SW 1271 (cell line): ENCODE results near the gene DEAF1.

Experiments used
- DNase-seq, 2 experiments: peaks; one replicate each; lab custom pipeline; 2025; lab: John Stamatoyannopoulos, UW

Gene DEAF1

GRCh38 chr11:643849-644738, 50.9 kb downstream of the DEAF1 start:
- no peak for DNase-seq

DNA sequence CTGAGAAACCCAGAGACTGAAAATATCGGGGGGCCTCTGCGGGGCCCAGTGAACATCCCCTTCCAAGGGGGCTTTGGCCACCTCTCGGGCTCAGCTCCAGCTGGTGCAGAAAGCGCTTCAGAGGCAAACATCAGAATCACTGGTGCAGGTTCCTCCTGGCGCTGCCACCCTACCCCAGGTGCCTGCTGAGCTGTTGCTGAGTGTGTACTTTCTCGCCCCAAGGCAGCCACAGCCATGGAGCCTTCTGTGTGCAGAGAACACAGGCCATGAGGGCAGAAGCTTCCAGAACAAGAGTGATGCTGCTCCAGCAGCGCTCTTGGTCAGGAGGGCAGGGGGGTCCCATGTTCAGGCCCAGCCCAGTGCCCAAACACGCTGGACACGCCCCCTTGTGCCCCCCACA, 51.7 kb downstream of the DEAF1 start:
- no peak for DNase-seq

DNA sequence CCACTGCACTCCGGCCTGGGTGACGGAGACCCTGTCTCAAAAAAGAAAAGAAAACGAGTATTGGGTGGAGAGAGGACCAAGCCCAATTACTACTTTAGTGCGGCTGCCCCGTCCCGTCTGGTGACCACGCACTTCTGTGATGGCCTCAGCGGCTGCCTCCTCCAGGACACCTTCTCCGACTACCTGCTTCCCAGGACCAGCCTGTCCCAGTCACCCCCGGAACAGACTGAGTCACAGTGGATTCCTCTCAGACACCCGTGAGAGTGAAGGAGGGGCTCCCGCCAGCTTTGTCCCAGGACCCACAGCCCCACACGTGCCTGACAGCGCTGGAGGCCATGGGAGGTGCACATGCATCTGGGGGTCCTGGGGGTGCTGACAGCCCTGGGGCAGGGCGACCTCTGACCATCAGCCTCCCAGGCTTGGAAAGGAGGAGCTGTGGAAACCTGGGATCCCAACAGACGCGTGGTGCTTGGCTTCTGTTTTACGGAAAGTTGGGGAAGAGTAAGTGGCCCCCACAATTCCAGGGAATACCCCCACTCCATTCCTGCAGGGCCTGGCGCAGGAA, 53.1 kb downstream of the DEAF1 start:
- DNase-seq = no peak

GRCh38 chr11:640021-640706, 54.9 kb downstream of the DEAF1 start:
- no peak for DNase-seq

DNA sequence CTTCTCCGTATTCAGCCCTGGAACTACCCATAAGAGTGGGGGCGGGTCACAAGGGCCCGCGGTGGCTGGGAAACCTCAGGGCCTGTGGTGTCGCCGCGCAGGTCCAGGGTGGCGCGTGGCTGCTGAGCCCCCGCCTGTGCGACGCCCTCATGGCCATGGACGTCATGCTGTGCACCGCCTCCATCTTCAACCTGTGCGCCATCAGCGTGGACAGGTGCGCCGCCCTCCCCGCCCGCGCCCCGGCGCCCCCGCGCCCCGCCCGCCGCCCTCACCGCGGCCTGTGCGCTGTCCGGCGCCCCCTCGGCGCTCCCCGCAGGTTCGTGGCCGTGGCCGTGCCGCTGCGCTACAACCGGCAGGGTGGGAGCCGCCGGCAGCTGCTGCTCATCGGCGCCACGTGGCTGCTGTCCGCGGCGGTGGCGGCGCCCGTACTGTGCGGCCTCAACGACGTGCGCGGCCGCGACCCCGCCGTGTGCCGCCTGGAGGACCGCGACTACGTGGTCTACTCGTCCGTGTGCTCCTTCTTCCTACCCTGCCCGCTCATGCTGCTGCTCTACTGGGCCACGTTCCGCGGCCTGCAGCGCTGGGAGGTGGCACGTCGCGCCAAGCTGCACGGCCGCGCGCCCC, 55.6 kb downstream of the DEAF1 start:
- no peak for DNase-seq

- DNase-seq = no peak
Measured at GRCh38 chr11:638631-639331, 56.2 kb downstream of the DEAF1 start.

- no peak for DNase-seq
Measured at GRCh38 chr11:637593-638521, 57.2 kb downstream of the DEAF1 start.

- DNase-seq = no peak
Measured at GRCh38 chr11:637333-637592, 57.8 kb downstream of the DEAF1 start.

DNA sequence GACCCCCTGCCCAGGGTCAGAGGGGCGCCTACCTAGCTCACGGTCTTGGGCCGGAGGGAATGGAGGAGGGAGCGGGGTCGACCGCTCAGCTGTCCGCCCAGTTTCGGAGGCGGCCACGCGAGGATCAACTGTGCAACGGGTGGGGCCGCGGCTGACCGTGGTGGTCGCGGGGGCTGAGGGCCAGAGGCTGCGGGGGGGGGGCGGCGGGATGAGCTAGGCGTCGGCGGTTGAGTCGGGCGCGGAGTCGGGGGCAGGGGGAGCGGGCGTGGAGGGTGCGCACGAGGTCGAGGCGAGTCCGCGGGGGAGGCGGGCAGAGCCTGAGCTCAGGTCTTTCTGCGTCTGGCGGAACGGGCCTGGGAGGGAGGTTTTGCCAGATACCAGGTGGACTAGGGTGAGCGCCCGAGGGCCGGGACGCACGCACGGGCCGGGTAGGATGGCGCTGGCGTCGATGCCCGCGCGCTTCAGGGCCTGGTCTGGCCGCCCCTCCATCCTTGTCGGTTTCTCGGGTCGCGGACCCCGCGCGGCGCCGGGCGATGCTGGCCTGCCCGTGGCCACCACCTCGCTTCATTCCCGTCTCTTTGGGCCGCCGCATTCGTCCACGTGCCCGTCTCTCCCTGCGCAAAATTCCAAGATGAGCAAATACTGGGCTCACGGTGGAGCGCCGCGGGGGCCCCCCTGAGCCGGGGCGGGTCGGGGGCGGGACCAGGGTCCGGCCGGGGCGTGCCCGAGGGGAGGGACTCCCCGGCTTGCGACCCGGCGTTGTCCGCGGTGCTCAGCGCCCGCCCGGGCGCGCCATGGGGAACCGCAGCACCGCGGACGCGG, 58.3 kb downstream of the DEAF1 start, which contains the start of gene DRD4:
TSS of gene DRD4 (plus strand) at position 759 of the 822 bp plus-strand sequence. CDS start at position 795, 36 bp downstream.
- no peak for DNase-seq

DNA sequence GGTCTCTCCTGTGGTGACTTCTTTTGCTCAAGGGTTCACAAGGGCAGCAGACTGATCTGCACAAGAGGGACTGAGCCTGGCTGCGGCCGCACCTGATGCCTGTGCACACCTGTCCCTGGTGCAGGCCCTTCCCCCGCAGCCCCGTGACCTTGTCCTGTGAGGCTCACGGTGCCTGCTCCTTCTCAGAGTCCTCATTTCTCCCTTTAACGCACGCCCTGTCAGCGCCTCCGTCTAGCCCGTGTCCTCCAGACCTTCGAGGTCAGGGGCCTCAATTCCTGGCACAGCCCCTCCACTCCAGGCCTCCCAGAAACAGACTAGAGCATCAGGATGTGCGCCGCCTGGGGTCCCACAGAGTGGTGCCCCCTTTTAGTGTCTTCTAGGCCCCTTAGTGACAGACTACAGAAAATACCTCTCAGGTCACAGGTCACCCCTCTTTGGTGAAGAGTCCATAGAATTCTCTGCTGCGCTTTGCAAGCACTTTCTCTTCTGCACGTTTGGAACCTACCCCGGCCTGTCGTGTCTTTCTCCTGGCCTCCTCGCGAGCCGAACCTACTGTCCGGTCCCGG, 59.0 kb downstream of the DEAF1 start:
- no peak for DNase-seq

DNA sequence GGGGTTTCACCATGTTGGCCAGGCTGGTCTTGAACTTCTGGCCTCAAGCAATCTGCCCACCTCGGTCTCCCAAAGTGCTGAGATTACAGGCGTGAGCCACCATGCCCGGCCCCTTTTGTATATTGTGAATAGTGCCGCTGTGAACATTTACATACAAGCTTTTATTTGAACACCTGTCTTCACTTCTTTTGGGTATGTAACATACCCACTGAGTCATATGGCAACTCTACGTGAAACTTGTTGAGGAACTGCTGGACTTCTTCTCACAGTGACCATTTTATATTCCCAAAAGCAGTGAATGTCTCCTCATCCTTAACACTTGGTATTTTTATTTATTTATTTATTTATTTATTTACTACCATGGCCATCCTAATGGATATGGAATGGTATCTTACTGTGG, 64.2 kb downstream of the DEAF1 start:
- no peak for DNase-seq

- DNase-seq = no peak
Measured at GRCh38 chr11:629237-629583, 65.8 kb downstream of the DEAF1 start.

DNA sequence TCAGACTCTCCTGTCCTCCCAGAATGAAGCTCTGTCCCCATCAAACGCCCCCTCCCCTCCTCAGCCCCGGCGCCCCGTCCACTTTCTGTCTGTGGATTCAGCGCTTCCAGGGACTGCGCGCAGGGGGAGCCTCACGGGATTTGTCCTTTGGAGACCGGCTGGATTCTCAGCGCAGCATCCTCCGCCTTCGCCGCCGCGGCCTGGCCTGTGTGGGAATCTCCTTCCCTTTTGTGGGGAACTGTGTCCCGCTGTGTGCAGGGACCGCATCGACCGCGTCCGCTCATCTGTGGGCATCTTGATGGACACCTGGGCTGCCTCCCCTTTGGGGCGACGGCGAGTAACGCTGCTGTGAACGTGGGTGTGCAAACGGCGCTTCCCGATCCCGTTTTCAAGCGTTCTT, 67.0 kb downstream of the DEAF1 start:
- DNase-seq = no peak

DNA sequence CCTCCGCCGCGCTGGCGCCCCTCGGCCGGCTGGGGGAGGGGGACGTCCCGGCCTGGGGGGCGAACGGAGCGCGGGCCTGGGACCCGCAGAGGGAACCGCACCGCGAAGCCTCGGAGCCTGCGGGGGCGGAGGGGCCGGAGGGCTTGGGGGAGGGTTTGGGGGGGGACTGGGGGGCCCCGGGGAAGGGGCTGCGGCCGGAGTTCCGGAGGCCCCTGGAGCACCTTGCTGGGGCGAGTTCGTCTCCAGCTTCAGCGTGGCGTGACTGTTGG, 67.8 kb downstream of the DEAF1 start:
- no peak for DNase-seq

DNA sequence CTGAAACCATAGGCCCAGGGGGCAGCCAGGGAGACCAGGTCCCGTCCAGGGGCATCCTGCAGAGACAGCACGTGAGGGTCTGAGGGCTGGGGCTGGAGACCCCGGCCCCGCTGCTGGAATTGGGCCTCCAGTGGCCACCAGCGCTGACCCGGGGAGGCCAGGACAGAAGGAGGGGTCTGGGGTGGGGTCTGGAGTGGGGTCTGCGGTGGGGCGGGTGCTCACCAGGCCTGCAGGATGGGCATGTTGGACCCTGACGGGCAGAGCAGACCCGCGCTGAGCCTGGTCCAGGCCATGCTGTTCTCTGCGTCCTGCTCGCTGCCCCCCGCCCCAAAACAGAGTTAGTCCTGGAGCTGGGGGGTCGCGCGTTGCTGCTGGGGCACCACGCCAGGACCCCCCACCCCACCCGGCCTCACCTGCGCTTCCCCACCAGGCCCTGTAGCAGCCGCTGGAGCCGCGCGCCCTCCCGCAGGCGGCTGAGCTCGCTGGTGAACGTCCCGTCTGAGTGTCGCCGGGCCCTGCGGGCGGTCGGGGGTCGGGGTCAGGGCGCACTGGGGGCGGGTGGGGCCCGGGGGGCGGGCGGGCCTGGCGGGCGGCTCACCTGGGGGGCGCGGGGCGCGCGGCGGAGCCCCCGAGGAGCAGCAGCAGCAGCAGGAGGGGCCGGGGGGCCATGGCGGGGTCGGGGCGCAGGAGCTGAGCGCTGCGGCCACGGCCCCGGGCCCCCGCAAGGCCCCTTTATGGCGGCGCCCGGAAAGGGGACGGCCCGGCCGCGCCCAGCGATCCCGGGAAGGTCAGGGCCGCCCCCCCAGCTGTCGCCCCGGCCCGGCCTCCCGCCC, 68.3 kb downstream of the DEAF1 start, which contains the start of gene SCT:
TSS of gene SCT (minus strand) at position 707 of the 833 bp plus-strand sequence. CDS start at position 669, 38 bp downstream.
- no peak for DNase-seq

DNA sequence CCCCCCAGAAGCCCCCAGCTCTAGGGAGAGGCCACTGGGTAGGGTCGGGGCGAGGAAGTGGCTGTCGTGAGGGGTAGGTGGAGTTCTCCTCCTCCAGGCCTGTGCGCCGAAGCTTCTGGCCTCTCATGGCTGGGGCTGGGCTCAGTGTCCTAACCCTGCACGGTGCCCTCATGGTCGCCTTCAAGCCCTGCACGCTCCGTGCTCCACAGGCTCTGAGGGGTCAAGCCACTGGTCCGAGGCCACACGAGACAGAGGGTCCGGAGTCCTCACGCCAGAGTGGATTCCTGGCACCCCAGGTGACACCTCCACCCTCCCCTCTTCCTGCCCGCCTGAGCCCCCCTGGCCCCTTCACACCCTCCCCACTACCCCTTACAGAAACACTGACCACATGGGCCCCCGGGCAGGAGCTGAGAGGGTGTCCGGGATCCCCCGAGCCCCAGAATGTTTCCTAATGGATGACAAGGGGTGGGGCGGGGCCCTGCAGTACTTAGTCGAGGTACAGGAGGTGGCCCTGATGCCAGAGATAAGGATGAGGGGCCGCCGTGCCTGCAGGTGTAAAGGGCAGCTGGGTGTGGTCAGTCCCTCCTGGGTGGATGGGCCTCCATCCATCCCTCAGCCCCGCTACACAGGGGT, 69.3 kb downstream of the DEAF1 start:
- DNase-seq = no peak

DNA sequence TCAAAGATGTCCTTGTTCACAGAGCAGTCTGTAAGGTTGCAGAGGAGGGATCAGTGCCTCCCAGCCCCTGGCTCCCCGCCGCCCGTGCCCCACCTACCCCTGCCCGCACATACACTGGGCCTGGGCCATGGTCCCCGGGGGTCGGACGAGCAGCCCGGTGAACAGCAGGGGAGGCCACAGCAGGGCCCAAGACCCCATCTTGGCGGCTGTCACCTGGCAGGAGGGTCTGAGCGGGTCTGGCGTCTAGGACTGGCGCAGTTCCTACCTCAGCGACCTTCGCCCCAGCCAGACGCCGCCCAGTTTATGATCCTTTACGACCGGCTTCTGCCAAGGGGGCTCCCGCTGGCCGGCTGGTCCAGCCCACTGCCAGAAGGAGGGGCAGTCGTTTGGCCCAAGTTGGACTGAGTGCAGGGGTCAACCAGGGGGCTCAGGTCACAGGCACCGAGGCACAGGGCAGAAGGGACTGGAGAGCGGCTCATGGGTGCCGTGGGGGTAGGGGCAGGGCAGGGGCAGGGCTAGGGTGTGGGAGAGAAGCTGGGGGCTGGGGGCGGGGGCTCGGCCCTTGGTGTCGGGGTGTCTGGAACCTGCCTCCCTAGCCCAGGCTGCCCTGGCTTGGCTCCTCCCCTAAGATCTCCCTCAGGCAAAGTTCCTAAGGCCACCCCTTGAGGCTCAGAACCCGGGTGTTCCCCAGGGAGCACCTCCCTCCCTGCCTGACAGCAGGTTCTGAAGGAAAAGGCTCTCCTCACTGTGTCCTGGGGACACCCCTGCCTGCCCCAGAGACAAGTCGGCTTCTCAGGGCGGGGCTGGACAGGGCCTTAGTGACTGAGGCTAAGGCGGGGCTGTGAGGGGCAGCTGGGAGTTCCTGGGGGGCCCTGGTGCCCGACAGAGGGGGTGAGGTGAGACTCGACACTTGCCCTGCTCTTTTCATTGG, 70.1 kb downstream of the DEAF1 start, which contains the start of gene CDHR5:
TSS of gene CDHR5 (minus strand) at position 251 of the 931 bp plus-strand sequence. CDS start at position 198, 53 bp downstream.
- no peak for DNase-seq
